ENCODE measurements around the gene MVD. TPM values are rescaled to one million over a fixed set of nuclear protein-coding genes. Genes with fewer than 3 reads are reported as not detected.

Gene MVD
- total and polyA plus RNA-seq, 10 donors, result 24.1 to 74.9 (median 37.1) TPM

DNA sequence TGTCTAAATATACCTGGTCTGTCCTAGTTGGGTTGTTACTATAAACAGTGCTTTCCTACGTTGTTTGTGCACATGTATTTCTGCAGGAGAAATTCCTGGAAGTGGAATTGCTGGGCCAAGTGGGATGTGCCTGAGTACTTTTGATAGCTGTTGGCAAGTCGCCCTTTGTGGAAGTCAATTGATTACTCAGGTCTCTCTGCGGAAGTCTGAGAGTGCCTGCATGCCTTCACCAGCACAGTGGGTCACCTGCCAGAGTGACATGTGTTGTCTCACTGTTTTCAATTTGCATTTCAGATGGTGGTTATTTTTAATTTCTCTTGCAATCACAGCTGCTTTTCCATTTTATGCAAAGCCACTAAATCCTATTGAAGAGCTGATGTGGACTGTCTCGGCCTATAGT lies 2.3 kb upstream of the MVD start:
- Histone ChIP-seq H3K4me1 (peaks cover 16 to 48% (median 36%) of the 10 kb centered on the region in 6 donors), H3K27me3 (replicated peaks in 1 of 7) (no peaks in the 10 kb centered on the region), H3K4me3 (no peak overlapping the region), H3K36me3 (peaks cover 0 to 11% (median 0%) of the 10 kb centered on the region in 6 donors), H3K9me3 (no peaks in the 10 kb centered on the region), H3K27ac (no peak overlapping the region)
- DNase-seq, result no peak
- TF ChIP-seq, protein P1, sequence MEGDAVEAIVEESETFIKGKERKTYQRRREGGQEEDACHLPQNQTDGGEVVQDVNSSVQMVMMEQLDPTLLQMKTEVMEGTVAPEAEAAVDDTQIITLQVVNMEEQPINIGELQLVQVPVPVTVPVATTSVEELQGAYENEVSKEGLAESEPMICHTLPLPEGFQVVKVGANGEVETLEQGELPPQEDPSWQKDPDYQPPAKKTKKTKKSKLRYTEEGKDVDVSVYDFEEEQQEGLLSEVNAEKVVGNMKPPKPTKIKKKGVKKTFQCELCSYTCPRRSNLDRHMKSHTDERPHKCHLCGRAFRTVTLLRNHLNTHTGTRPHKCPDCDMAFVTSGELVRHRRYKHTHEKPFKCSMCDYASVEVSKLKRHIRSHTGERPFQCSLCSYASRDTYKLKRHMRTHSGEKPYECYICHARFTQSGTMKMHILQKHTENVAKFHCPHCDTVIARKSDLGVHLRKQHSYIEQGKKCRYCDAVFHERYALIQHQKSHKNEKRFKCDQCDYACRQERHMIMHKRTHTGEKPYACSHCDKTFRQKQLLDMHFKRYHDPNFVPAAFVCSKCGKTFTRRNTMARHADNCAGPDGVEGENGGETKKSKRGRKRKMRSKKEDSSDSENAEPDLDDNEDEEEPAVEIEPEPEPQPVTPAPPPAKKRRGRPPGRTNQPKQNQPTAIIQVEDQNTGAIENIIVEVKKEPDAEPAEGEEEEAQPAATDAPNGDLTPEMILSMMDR (IDR thresholded peaks at IDR 0.05 in 8 of 11, conservative IDR thresholded peaks at IDR 0.05 in 3 of 11), result no peak
- TF ChIP-seq POLR2AphosphoS5 (IDR thresholded peaks at IDR 0.05), result peak in 1 of 3 donors; percentile 50
- intact Hi-C loops (cut with DNase I; ENCODE audit: low total_unique reads), result no loop called here
- 67 to 79% (median 77%) methylated on average over 4 of the region's 4 CpGs for WGBS, 5 donors

DNA sequence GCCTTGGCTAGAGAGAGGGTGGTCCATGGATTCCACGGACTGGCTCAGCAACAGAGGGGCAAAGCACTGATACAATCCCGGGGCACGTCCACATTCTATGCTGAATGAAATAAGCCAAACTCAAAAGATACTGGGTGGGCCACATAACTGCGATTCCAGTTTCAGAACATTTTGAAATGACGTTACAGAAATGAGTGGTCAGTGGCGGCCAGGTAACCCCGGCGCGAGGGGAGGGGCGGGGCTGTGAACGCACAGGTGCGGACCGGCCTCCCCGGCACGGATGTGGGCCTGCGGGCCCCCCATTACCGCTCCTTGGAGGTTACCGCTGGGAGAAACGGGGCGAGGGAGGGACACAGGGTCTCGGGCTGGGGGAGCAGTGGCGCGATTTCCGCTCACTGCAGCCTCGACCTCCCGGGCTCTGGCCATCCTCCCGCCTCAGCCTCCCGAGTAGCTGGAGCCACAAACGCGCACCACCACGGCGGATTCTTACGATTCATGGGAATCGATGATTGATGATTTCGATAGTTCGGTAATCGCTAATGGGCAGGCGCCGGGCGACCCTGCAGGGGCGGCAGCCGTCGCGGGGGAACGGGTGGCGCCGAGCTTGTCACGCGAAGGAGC lies 559 bp downstream of the MVD start:
- intact Hi-C loops (cut with DNase I; ENCODE audit: low total_unique reads), result no loop called here
- Histone ChIP-seq H3K36me3 (peaks cover 0 to 19% (median 5%) of the 10 kb centered on the region in 6 donors), H3K4me3 (peak overlapping the region; percentile 51 to 95 (median 84)), H3K9me3 (no peaks in the 10 kb centered on the region), H3K27me3 (replicated peaks in 1 of 7) (no peaks in the 10 kb centered on the region), H3K4me1 (peaks cover 16 to 52% (median 36%) of the 10 kb centered on the region in 6 donors), H3K27ac (peak overlapping the region; percentile 77 to 97 (median 90))
- no peak for DNase-seq
- no peak for TF ChIP-seq POLR2AphosphoS5 (IDR thresholded peaks at IDR 0.05)
- no peak for TF ChIP-seq POLR2A (IDR thresholded peaks at IDR 0.05)
- TF ChIP-seq, protein P1 (IDR thresholded peaks at IDR 0.05 in 8 of 11, conservative IDR thresholded peaks at IDR 0.05 in 3 of 11), result no peak
- WGBS, 5 donors, result 2 to 3% (median 3%) methylated on average over 34 to 49 of the region's 49 CpGs

DNA sequence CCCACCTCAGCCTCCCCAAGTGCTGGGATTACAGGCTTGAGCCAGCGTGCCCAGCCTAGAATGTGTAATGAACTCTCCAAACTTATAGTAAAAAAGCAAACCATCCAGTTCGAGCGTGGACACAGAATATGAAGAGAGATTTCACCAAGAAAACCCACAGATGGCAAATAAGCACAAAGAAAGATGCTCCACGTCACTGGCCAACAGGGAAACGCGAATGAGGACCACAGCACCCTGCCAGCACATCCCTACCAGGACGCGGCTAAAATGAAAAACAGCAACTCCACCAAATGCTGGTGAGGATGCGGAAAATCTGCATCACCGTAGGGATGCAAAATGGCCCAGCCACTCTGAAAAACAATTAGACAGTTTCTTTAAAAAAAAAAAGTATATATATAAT lies 1.4 kb downstream of the MVD start:
- Histone ChIP-seq H3K4me1 (peaks cover 16 to 52% (median 36%) of the 10 kb centered on the region in 6 donors), H3K27me3 (replicated peaks in 1 of 7) (no peaks in the 10 kb centered on the region), H3K4me3 (no peak overlapping the region), H3K36me3 (peaks cover 0 to 27% (median 11%) of the 10 kb centered on the region in 6 donors), H3K27ac (no peak overlapping the region), H3K9me3 (no peaks in the 10 kb centered on the region)
- DNase-seq, result no peak
- intact Hi-C loops (cut with DNase I; ENCODE audit: low total_unique reads), result no loop called here
- WGBS, 5 donors, result 84 to 95% (median 92%) methylated on average over 10 of the region's 10 CpGs
- TF ChIP-seq POLR2A (IDR thresholded peaks at IDR 0.05) (no peak), POLR2AphosphoS5 (IDR thresholded peaks at IDR 0.05) (no peak)
- TF ChIP-seq, protein P1 (IDR thresholded peaks at IDR 0.05 in 8 of 11, conservative IDR thresholded peaks at IDR 0.05 in 3 of 11), result no peak

DNA sequence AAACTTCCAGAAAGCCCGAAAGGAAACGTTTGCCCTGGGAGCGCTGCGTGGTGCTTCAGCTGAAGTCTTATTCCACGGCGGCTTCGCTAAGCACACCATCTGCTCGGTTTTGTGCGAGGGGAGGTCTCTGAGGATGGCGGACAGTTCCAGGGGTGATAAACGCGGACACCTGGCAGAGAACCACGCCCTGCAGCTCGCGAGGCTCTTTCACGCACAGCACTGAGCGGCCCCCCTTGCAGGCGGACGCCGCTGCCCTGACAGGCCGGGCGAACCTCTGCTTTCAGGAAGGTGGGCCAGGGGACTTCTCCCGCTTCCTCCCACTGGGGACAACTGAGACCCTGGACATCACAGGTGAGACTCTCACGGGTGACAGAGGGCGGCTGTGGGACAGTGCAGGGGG lies 3.7 kb downstream of the MVD start:
- Histone ChIP-seq H3K9me3 (no peaks in the 10 kb centered on the region), H3K36me3 (peaks cover 0 to 50% (median 28%) of the 10 kb centered on the region in 6 donors), H3K4me3 (no peak overlapping the region), H3K4me1 (peaks cover 10 to 37% (median 21%) of the 10 kb centered on the region in 6 donors), H3K27ac (no peak overlapping the region), H3K27me3 (replicated peaks in 1 of 7) (no peaks in the 10 kb centered on the region)
- no peak for DNase-seq
- intact Hi-C loops (cut with DNase I; ENCODE audit: low total_unique reads), result loop anchor here (10.0 kb wide), 1 partner anchor 46 kb away; the partner anchor contains the start of genes CTU2 and RNF166
- 93 to 97% (median 95%) methylated on average over 16 to 25 of the region's 25 CpGs for WGBS, 5 donors
- TF ChIP-seq POLR2A (IDR thresholded peaks at IDR 0.05), result no peak
- TF ChIP-seq POLR2AphosphoS5 (IDR thresholded peaks at IDR 0.05), result no peak
- TF ChIP-seq, protein P1 (IDR thresholded peaks at IDR 0.05 in 8 of 11, conservative IDR thresholded peaks at IDR 0.05 in 3 of 11), result no peak

Measured in spleen (tissue), 11 donors.